Gastrocnemius medialis (tissue), 4 donors: ENCODE measurements around the gene P2RX2.

Experiments
- POLR2A ChIP-seq, 2 donors: fragments of 450-650 bp; IDR thresholded peaks; one replicate each; pipeline ENCODE4 v1.6.1; 2017; ENCODE audit warnings: antibody characterized with exemption in 2 of 2, mild to moderate bottlenecking in 2 of 2, moderate library complexity in 2 of 2
- TF ChIP-seq, protein P1 (sequence below), 5 experiments: fragments of 450-650 bp in 3 of 5; fragments of 200-600 bp in 2 of 5; sonication (generic) in 2 of 5; IDR thresholded peaks in 4 of 5; conservative IDR thresholded peaks in 1 of 5; 1 replicate in 4 of 5; 2 replicates in 1 of 5; pipeline ENCODE4 v1.5.1; 2016 to 2019; ENCODE audit warnings: antibody characterized with exemption in 5 of 5, mild to moderate bottlenecking in 3 of 5, moderate library complexity in 3 of 5

DNA sequence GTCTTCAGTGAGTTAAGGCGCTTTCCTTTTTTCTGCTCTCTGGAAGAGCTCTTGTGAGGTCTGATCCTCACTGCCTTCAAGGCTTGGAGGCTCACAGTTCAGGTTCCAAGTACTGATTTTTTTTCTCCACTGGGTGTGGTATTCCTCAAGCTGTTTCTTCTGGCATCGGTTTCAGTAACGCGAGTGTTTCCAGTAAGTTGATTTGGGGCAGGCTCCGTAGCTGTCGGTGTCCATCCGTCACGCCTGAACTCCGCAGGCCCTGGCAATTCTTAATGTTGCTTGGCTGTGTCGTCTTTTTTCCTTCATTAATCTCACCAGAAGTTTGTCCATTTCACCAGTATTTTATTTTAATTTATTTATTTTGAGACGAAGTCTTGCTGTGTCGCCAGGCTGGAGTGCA is 38.8 kb upstream of the P2RX2 start:
- TF ChIP-seq, protein P1, sequence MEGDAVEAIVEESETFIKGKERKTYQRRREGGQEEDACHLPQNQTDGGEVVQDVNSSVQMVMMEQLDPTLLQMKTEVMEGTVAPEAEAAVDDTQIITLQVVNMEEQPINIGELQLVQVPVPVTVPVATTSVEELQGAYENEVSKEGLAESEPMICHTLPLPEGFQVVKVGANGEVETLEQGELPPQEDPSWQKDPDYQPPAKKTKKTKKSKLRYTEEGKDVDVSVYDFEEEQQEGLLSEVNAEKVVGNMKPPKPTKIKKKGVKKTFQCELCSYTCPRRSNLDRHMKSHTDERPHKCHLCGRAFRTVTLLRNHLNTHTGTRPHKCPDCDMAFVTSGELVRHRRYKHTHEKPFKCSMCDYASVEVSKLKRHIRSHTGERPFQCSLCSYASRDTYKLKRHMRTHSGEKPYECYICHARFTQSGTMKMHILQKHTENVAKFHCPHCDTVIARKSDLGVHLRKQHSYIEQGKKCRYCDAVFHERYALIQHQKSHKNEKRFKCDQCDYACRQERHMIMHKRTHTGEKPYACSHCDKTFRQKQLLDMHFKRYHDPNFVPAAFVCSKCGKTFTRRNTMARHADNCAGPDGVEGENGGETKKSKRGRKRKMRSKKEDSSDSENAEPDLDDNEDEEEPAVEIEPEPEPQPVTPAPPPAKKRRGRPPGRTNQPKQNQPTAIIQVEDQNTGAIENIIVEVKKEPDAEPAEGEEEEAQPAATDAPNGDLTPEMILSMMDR (IDR thresholded peaks at IDR 0.05 in 4 of 5, conservative IDR thresholded peaks at IDR 0.05 in 1 of 5), result no peak
- TF ChIP-seq POLR2A (IDR thresholded peaks at IDR 0.05), result no peak
